Erythroblast (primary cell): Measurements from ENCODE around the gene NID1.

Experiments used
- GATA1 ChIP-seq: IDR thresholded peaks from 2 replicates; pipeline ENCODE4 v1.6.1; 2011; ENCODE audit warnings: low read depth, mild to moderate bottlenecking, control low read depth, low read length, moderate library complexity
- POLR2A ChIP-seq: IDR thresholded peaks from 2 replicates; pipeline ENCODE4 v1.6.1; 2011; ENCODE audit warnings: mild to moderate bottlenecking, low read length

DNA sequence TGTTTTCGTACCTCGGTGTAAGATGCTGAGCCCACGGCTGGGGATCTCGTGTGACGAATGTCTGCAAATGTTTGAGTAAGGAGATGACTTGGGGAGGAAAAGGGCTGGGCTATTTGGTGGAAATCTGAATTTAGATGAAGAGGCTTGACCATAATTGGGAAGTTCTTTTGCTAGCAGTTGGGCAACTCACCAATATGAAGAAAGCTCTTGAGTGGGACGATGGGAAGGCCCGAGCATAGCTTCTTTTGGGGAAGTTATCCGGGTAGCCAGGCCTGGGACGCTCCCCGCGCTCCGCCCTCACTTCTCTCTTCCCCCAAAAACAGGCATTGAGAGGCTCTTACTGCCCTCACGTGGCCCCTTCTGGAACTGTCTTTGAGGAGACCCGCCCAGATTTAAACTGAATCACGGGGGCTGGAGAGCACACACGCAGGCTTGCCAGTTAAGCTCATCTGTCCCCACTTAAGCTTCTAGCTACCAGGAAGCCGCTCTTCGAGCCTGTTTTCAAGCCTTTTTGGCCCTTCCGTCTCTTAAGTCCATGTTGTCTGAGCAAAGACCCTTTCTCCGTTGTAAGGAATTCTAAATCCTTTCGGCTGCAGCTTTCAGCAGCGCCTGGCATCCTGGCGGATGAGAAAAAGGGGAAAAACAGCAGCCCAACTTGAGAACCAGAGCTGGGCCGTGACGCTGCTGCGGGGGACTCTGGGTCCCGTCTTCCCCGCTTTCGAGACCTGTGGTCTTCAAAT lies 93.1 kb downstream of the NID1 start:
- TF ChIP-seq POLR2A (no peak), GATA1 (no peak)
